A549 (cell line): ENCODE data around the gene DSCAM. TPM values are rescaled to one million over a fixed set of nuclear protein-coding genes. Genes with fewer than 3 reads are reported as not detected.

Source experiments
- ATAC-seq, 2 experiments: fragments of 200-7000 bp in 1 of 2; fragments of >200 bp in 1 of 2; cut with Nextera tagmentation in 1 of 2; cut with Tn5 transposase in 1 of 2; 3 replicates each; pipeline versions ENCODE4 v1.8.0 to v1.9.1; 2018 to 2020; ENCODE audit warnings: mild to moderate bottlenecking in 1 of 2, moderate library complexity in 1 of 2
- CTCF ChIA-PET: fragments of 300-600 bp; sonication (Branson Sonifier 250); formaldehyde crosslinking; extraction: SDS; loops from one replicate; lab custom pipeline; 2021; ENCODE audit warnings: antibody characterized with exemption, inconsistent platforms; lab: Yijun Ruan, JAX
- POLR2A ChIA-PET: fragments of 350-600 bp; formaldehyde crosslinking; extraction: SDS; loops from one replicate; lab custom pipeline; 2021; ENCODE audit warnings: antibody characterized with exemption, inconsistent platforms; lab: Yijun Ruan, JAX
- DNase-seq, 2 experiments: peaks; one replicate each; pipeline versions ENCODE4 v3.0.0 to v3.0.0-alpha.2; 2011 to 2016; ENCODE audit warnings: low read depth in 1 of 2, low spot score in 1 of 2
- FAIRE-seq: peaks from 2 replicates; lab custom pipeline; 2011; peaks lifted over from hg19 to GRCh38; lab: Jason Lieb, UNC
- H3K27ac ChIP-seq, 2 experiments: fragments of >200 bp; sonication (Bioruptor Twin); formaldehyde crosslinking; 3 replicates each; pipeline ENCODE4 v1.5.1; 2016 to 2017
- H3K4me1 ChIP-seq: fragments of >200 bp; sonication (Bioruptor Twin); formaldehyde crosslinking; 3 replicates; pipeline ENCODE4 v1.6.1; 2016
- H3K4me2 ChIP-seq: fragments of >200 bp; sonication (Bioruptor Twin); formaldehyde crosslinking; 3 replicates; pipeline ENCODE4 v1.6.1; 2016
- H3K4me3 ChIP-seq: fragments of >200 bp; sonication (Bioruptor Twin); formaldehyde crosslinking; 3 replicates; pipeline ENCODE4 v1.5.1; 2016
- H3K9me3 ChIP-seq: fragments of >200 bp; sonication (Bioruptor Twin); formaldehyde crosslinking; 3 replicates; pipeline ENCODE4 v1.6.1; 2016
- BHLHE40 ChIP-seq: IDR thresholded peaks from 2 replicates; pipeline ENCODE4 v1.6.1; 2012; ENCODE audit warnings: low read depth, low read length, inconsistent platforms
- CHD4 ChIP-seq: fragments of 200-600 bp; sonication (generic); IDR thresholded peaks from 2 replicates; pipeline ENCODE4 v1.6.1; 2016; ENCODE audit warnings: antibody characterized with exemption, mild to moderate bottlenecking, borderline replicate concordance
- EHMT2 ChIP-seq: fragments of 200-600 bp; sonication (generic); IDR thresholded peaks from 2 replicates; pipeline ENCODE4 v1.6.1; 2016; ENCODE audit warnings: antibody characterized with exemption, low read depth, mild to moderate bottlenecking, moderate library complexity
- FOSB ChIP-seq: fragments of 250-450 bp; sonication (Bioruptor Pico); IDR thresholded peaks from 2 replicates; pipeline ENCODE4 v1.5.0; 2020; ENCODE audit warnings: mild to moderate bottlenecking, moderate library complexity
- HEYL ChIP-seq: fragments of 250-450 bp; sonication (Bioruptor Pico); IDR thresholded peaks from 2 replicates; pipeline ENCODE4 v1.8.0; 2021; ENCODE audit warnings: mild to moderate bottlenecking, moderate library complexity
- HMGXB4 ChIP-seq: fragments of 250-450 bp; sonication (Bioruptor Pico); IDR thresholded peaks from 2 replicates; pipeline ENCODE4 v1.5.0; 2021; ENCODE audit warnings: mild to moderate bottlenecking, moderate library complexity, borderline replicate concordance
- HOXA7 ChIP-seq: fragments of 250-450 bp; sonication (Bioruptor Pico); IDR thresholded peaks from 2 replicates; pipeline ENCODE4 v1.5.0; 2020; ENCODE audit warnings: mild to moderate bottlenecking, moderate library complexity
- JUN ChIP-seq, 2 experiments: fragments of >200 bp; sonication (Bioruptor Twin); formaldehyde crosslinking; IDR thresholded peaks; 2 replicates in 1 of 2; 3 replicates in 1 of 2; pipeline ENCODE4 v1.6.1; 2016 to 2017
- KDM1A ChIP-seq: fragments of 200-600 bp; sonication (generic); IDR thresholded peaks from 2 replicates; pipeline ENCODE4 v1.6.1; 2016; ENCODE audit warnings: low read depth, mild to moderate bottlenecking
- MAZ ChIP-seq: fragments of 150-350 bp; IDR thresholded peaks from 2 replicates; pipeline ENCODE4 v1.6.1; 2014; ENCODE audit warnings: antibody characterized with exemption, low read depth, low read length, borderline replicate concordance
- PHF8 ChIP-seq: fragments of 200-600 bp; sonication (generic); IDR thresholded peaks from 2 replicates; pipeline ENCODE4 v1.6.1; 2016; ENCODE audit warnings: low read depth, mild to moderate bottlenecking, antibody characterized with exemption, moderate library complexity, borderline replicate concordance
- POLR2A ChIP-seq: IDR thresholded peaks from 2 replicates; pipeline ENCODE4 v1.6.1; 2012; ENCODE audit warnings: mild to moderate bottlenecking, low read length
- RAD21 ChIP-seq, 2 experiments: fragments of >200 bp in 1 of 2; sonication (Bioruptor Twin) in 1 of 2; formaldehyde crosslinking in 1 of 2; IDR thresholded peaks in 1 of 2; conservative IDR thresholded peaks in 1 of 2; 2 replicates in 1 of 2; 3 replicates in 1 of 2; pipeline ENCODE4 v1.6.1; 2012 to 2018; ENCODE audit warnings: inconsistent platforms in 1 of 2
- SMC3 ChIP-seq: fragments of >200 bp; sonication (Bioruptor Twin); formaldehyde crosslinking; IDR thresholded peaks from 3 replicates; pipeline ENCODE4 v1.6.1; 2018; ENCODE audit warnings: inconsistent platforms
- SREBF2 ChIP-seq: fragments of 450-650 bp; IDR thresholded peaks from 2 replicates; pipeline ENCODE4 v1.6.1; 2014; ENCODE audit warnings: mild to moderate bottlenecking, moderate library complexity
- TFCP2L1 ChIP-seq: fragments of 250-450 bp; sonication (Bioruptor Pico); IDR thresholded peaks from 2 replicates; pipeline ENCODE4 v1.5.0; 2021; ENCODE audit warnings: mild to moderate bottlenecking
- TP53 ChIP-seq: fragments of 250-450 bp; sonication (Bioruptor Pico); IDR thresholded peaks from 2 replicates; pipeline ENCODE4 v1.5.0; 2021; ENCODE audit warnings: mild to moderate bottlenecking, moderate library complexity
- ZC3H11A ChIP-seq: fragments of 450-650 bp; IDR thresholded peaks from 2 replicates; pipeline ENCODE4 v1.6.1; 2014; ENCODE audit warnings: antibody characterized with exemption, mild to moderate bottlenecking
- WGBS: methylation state at CpG from one replicate; pipeline ENCODE4 v1.1.6; 2017; ENCODE audit errors: missing lambda C conversion rate; 5-methylcytosine and 5-hydroxymethylcytosine counted together
- polyA plus RNA-seq, 4 experiments: library from polyadenylated mRNA; depleted of rRNA in 3 of 4; stranded (reverse); fragments of >200 nt; fragmentation: RNase III in 1 of 4; extraction: RNeasy Plus Mini Kit Qiagen cat#74134 plus additional on column Dnase treatment in 1 of 4; gene quantifications; 2 replicates in 3 of 4; 3 replicates in 1 of 4; pipeline ENCODE4 v1.2.3, GENCODE V29; 2011 to 2017
- TF ChIP-seq, protein P1 (sequence below): IDR thresholded peaks from 2 replicates; pipeline ENCODE4 v1.6.1; 2012
- TF ChIP-seq, protein P2 (sequence below): fragments of 150-350 bp; IDR thresholded peaks from 2 replicates; pipeline ENCODE4 v1.6.1; 2014; ENCODE audit warnings: low read depth, mild to moderate bottlenecking, low read length
- TF ChIP-seq, protein P3 (sequence below): fragments of >200 bp; sonication (Bioruptor Twin); formaldehyde crosslinking; IDR thresholded peaks from 3 replicates; pipeline ENCODE4 v1.6.1; 2016

The DSCAM gene
- polyA plus RNA-seq, 2 of the 4 experiments (the other 2 are of a cell fraction): not detected

GRCh38 chr21:40393066-40393465 is 453.9 kb downstream of the DSCAM start:
- no peaks in the 10 kb centered on the region for H3K9me3 ChIP-seq
- ATAC-seq (no peak), FAIRE-seq (no peak), DNase-seq (no peak)
- POLR2A ChIA-PET: no interaction called here
- no peaks in the 10 kb centered on the region for H3K4me1 ChIP-seq
- CTCF ChIA-PET: no interaction called here
- H3K27ac ChIP-seq: no peak overlapping the region
- TF ChIP-seq ZC3H11A (no peak), HOXA7 (no peak), CHD4 (no peak), TP53 (CRISPR knock-in tag) (no peak), EHMT2 (no peak), RAD21 (conservative IDR thresholded peaks at IDR 0.05 in 1 of 2, IDR thresholded peaks at IDR 0.05 in 1 of 2) (no peak), PHF8 (no peak), MAZ (no peak), TFCP2L1 (CRISPR knock-in tag) (no peak), SMC3 (no peak), HMGXB4 (no peak), SREBF2 (no peak)
- TF ChIP-seq, protein P1, sequence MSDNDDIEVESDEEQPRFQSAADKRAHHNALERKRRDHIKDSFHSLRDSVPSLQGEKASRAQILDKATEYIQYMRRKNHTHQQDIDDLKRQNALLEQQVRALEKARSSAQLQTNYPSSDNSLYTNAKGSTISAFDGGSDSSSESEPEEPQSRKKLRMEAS: no peak
- TF ChIP-seq, protein P2, sequence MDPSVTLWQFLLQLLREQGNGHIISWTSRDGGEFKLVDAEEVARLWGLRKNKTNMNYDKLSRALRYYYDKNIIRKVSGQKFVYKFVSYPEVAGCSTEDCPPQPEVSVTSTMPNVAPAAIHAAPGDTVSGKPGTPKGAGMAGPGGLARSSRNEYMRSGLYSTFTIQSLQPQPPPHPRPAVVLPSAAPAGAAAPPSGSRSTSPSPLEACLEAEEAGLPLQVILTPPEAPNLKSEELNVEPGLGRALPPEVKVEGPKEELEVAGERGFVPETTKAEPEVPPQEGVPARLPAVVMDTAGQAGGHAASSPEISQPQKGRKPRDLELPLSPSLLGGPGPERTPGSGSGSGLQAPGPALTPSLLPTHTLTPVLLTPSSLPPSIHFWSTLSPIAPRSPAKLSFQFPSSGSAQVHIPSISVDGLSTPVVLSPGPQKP: no peak
- TF ChIP-seq, protein P3, sequence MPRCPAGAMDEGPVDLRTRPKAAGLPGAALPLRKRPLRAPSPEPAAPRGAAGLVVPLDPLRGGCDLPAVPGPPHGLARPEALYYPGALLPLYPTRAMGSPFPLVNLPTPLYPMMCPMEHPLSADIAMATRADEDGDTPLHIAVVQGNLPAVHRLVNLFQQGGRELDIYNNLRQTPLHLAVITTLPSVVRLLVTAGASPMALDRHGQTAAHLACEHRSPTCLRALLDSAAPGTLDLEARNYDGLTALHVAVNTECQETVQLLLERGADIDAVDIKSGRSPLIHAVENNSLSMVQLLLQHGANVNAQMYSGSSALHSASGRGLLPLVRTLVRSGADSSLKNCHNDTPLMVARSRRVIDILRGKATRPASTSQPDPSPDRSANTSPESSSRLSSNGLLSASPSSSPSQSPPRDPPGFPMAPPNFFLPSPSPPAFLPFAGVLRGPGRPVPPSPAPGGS: no peak
- H3K4me3 ChIP-seq: no peak overlapping the region
- no peak overlapping the region for H3K4me2 ChIP-seq
- WGBS: 16% methylated on average over 5 of the region's 5 CpGs

- POLR2A ChIA-PET: no interaction called here
- no peak for ATAC-seq
These were observed 458.9 kb downstream of the DSCAM start for GRCh38 chr21:40388046-40388445.

GRCh38 chr21:40386981-40387747 is 459.8 kb downstream of the DSCAM start:
- no peak overlapping the region for H3K4me2 ChIP-seq
- ChIA-PET POLR2A (no interaction called here), CTCF (interaction anchor here (0.6 to 2.2 kb wide), 13 partner anchors 10 to 463 kb away, joined by 3 to 8 read pairs (median 4); no protein-coding TSS in a partner anchor)
- ATAC-seq: no peak
- no peak overlapping the region for H3K4me3 ChIP-seq
- FAIRE-seq: no peak
- WGBS: 0% methylated on average over 2 of the region's 2 CpGs
- H3K4me1 ChIP-seq: no peaks in the 10 kb centered on the region
- no peak overlapping the region for H3K27ac ChIP-seq
- no peaks in the 10 kb centered on the region for H3K9me3 ChIP-seq
- TF ChIP-seq BHLHE40 (no peak), HMGXB4 (no peak), FOSB (CRISPR knock-in tag) (no peak), EHMT2 (no peak), PHF8 (no peak), JUN (IDR thresholded peaks at IDR 0.05) (no peak), TFCP2L1 (CRISPR knock-in tag) (no peak), POLR2A (no peak), HEYL (no peak), SMC3 (no peak), CHD4 (no peak), KDM1A (no peak)
- TF ChIP-seq, protein P2: no peak
- DNase-seq: no peak

More at GRCh38 chr21:40388046-40388445, 458.9 kb downstream of the DSCAM start:
- H3K4me2 ChIP-seq: no peak overlapping the region
- no peak overlapping the region for H3K27ac ChIP-seq
- TF ChIP-seq ZC3H11A: no peak
- no peak for FAIRE-seq
- no peak for DNase-seq
- H3K4me3 ChIP-seq: no peak overlapping the region
- H3K9me3 ChIP-seq: no peaks in the 10 kb centered on the region
- WGBS: 43% methylated on average over 6 of the region's 6 CpGs
- CTCF ChIA-PET: no interaction called here
- H3K4me1 ChIP-seq: no peaks in the 10 kb centered on the region
